Activated T-helper 1 cell treated with anti-CD3 and anti-CD28 coated beads, Interleukin-2, amount 50 U/mL, for 16 hours (primary cell): ENCODE data around the gene VWF.

Experiments
- DNase-seq, 2 donors: peaks; one replicate each; pipeline ENCODE4 v3.0.0-alpha.2; 2020; ENCODE audit warnings: low read depth in 1 of 2, low spot score in 1 of 2

The VWF gene

GRCh38 chr12:6061660-6062059 is 62.8 kb downstream of the VWF start:
- no peak for DNase-seq

- DNase-seq, result no peak
These were observed 64.5 kb downstream of the VWF start for GRCh38 chr12:6059860-6060565.

GRCh38 chr12:6059221-6059620 is 65.2 kb downstream of the VWF start:
- no peak for DNase-seq

GRCh38 chr12:6058481-6059161 is 65.8 kb downstream of the VWF start:
- DNase-seq, result no peak

GRCh38 chr12:6057700-6058099 is 66.8 kb downstream of the VWF start:
- no peak for DNase-seq

- no peak for DNase-seq
These were observed 67.8 kb downstream of the VWF start for GRCh38 chr12:6056406-6057240.

- DNase-seq, result no peak
These were observed 70.9 kb downstream of the VWF start for GRCh38 chr12:6053541-6053940.

- no peak for DNase-seq
These were observed 71.5 kb downstream of the VWF start for GRCh38 chr12:6052940-6053329.

- no peak for DNase-seq
These were observed 72.1 kb downstream of the VWF start for GRCh38 chr12:6052206-6052939.

- DNase-seq, result no peak
These were observed 74.5 kb downstream of the VWF start for GRCh38 chr12:6049992-6050391.

GRCh38 chr12:6049587-6049986 is 74.9 kb downstream of the VWF start:
- DNase-seq, result no peak

GRCh38 chr12:6047249-6048237 is 76.9 kb downstream of the VWF start:
- DNase-seq, result no peak

- DNase-seq, result no peak
These were observed 77.8 kb downstream of the VWF start for GRCh38 chr12:6046511-6047180.

GRCh38 chr12:6045438-6045837 is 79.0 kb downstream of the VWF start:
- no peak for DNase-seq

- DNase-seq, result no peak
These were observed 80.4 kb downstream of the VWF start for GRCh38 chr12:6044082-6044481.

GRCh38 chr12:6042446-6042845 is 82.0 kb downstream of the VWF start:
- no peak for DNase-seq

- DNase-seq, result no peak
These were observed 82.6 kb downstream of the VWF start for GRCh38 chr12:6041891-6042290.

- no peak for DNase-seq
These were observed 83.7 kb downstream of the VWF start for GRCh38 chr12:6040815-6041214.

- peak in 1 of 2 donors; percentile 7 for DNase-seq
These were observed 84.4 kb downstream of the VWF start for GRCh38 chr12:6039894-6040601.
